H1 (cell line): Measurements from ENCODE around the gene GPR12. TPM values are rescaled to one million over a fixed set of nuclear protein-coding genes. Genes with fewer than 3 reads are reported as not detected.

Experiments
- BACH1 ChIP-seq: IDR thresholded peaks from 2 replicates; pipeline ENCODE4 v1.6.1; 2012; ENCODE audit warnings: low read length, improper control_type of control experiment
- BCL11A ChIP-seq, 2 experiments: IDR thresholded peaks; one replicate each; pipeline ENCODE4 v1.6.1; 2011; ENCODE audit warnings: low read depth in 2 of 2, low read length in 2 of 2, mild to moderate bottlenecking in 2 of 2
- CREB1 ChIP-seq: IDR thresholded peaks from 2 replicates; pipeline ENCODE4 v1.6.1; 2012; ENCODE audit warnings: inconsistent platforms
- CTBP2 ChIP-seq: IDR thresholded peaks from 2 replicates; pipeline ENCODE4 v1.7.0; 2011; ENCODE audit warnings: borderline replicate concordance, mild to moderate bottlenecking, moderate library complexity, mixed read lengths, low read length; ENCODE audit not compliant: insufficient read depth, insufficient read length
- EGR1 ChIP-seq: IDR thresholded peaks from 2 replicates; pipeline ENCODE4 v1.6.1; 2011; ENCODE audit warnings: low read depth, low read length, borderline replicate concordance
- HDAC2 ChIP-seq, 2 experiments: fragments of 300-600 bp in 1 of 2; sonication (generic) in 1 of 2; IDR thresholded peaks; 2 replicates each; pipeline ENCODE4 v1.6.1; 2011 to 2012; ENCODE audit warnings: low read depth in 2 of 2, low read length in 2 of 2, mild to moderate bottlenecking in 2 of 2, moderate library complexity in 2 of 2, borderline replicate concordance in 1 of 2, inconsistent platforms in 1 of 2
- KDM1A ChIP-seq: fragments of 200-600, 300-600 bp; sonication (generic); IDR thresholded peaks from 2 replicates; pipeline ENCODE4 v1.7.1; 2016; ENCODE audit warnings: mild to moderate bottlenecking, low read length, borderline replicate concordance
- NRF1 ChIP-seq: IDR thresholded peaks from 2 replicates; pipeline ENCODE4 v1.6.1; 2011; ENCODE audit warnings: mild to moderate bottlenecking, low read depth, low read length, improper control_type of control experiment
- RXRA ChIP-seq: IDR thresholded peaks from 2 replicates; pipeline ENCODE4 v1.6.1; 2011; ENCODE audit warnings: low read depth, mild to moderate bottlenecking, low read length, moderate library complexity; ENCODE audit not compliant: insufficient read depth
- SUZ12 ChIP-seq: fragments of 200-600 bp; sonication (generic); IDR thresholded peaks from 2 replicates; pipeline ENCODE4 v1.6.1; 2012; ENCODE audit warnings: mild to moderate bottlenecking, inconsistent platforms, low read length, moderate library complexity, mixed read lengths
- YY1 ChIP-seq: IDR thresholded peaks from 2 replicates; pipeline ENCODE4 v1.6.1; 2011; ENCODE audit warnings: low read depth, mild to moderate bottlenecking, low read length
- polyA plus RNA-seq, 7 experiments: library from polyadenylated mRNA; depleted of rRNA in 3 of 7; stranded (reverse) in 5 of 7; unstranded in 2 of 7; fragments of >200 nt in 5 of 7; fragments of 200-250 nt in 2 of 7; gene quantifications; 1 replicate in 5 of 7; 2 replicates in 1 of 7; 4 replicates in 1 of 7; pipeline versions ENCODE4 v1.2.1 to v1.2.3, GENCODE V29; 2011 to 2013; ENCODE audit warnings: missing spikeins in 2 of 7, mixed read lengths in 2 of 7
- total RNA-seq: library from RNA; stranded (reverse); fragmentation: NEBNext Ultra II Directional; extraction: Animal tissue kit (Norgen Biotek cat#: 25700); gene quantifications from 2 replicates; pipeline ENCODE4 v1.2.1, GENCODE V29; 2021
- TF ChIP-seq, protein P1 (sequence below): fragments of 300-600 bp; sonication (generic); IDR thresholded peaks from 2 replicates; pipeline ENCODE4 v1.7.1; 2012; ENCODE audit warnings: low read length, moderate library complexity, mild to moderate bottlenecking, inconsistent platforms; ENCODE audit not compliant: insufficient replicate concordance

The GPR12 gene
- total and polyA plus RNA-seq, 2 of the 8 experiments (the other 6 are each of a cell fraction or from before 2014, with no cell fraction given): 0.15 to 0.27 TPM

GRCh38 chr13:26716984-26717383, 43.6 kb downstream of the GPR12 start (continued):
- TF ChIP-seq, protein P1, sequence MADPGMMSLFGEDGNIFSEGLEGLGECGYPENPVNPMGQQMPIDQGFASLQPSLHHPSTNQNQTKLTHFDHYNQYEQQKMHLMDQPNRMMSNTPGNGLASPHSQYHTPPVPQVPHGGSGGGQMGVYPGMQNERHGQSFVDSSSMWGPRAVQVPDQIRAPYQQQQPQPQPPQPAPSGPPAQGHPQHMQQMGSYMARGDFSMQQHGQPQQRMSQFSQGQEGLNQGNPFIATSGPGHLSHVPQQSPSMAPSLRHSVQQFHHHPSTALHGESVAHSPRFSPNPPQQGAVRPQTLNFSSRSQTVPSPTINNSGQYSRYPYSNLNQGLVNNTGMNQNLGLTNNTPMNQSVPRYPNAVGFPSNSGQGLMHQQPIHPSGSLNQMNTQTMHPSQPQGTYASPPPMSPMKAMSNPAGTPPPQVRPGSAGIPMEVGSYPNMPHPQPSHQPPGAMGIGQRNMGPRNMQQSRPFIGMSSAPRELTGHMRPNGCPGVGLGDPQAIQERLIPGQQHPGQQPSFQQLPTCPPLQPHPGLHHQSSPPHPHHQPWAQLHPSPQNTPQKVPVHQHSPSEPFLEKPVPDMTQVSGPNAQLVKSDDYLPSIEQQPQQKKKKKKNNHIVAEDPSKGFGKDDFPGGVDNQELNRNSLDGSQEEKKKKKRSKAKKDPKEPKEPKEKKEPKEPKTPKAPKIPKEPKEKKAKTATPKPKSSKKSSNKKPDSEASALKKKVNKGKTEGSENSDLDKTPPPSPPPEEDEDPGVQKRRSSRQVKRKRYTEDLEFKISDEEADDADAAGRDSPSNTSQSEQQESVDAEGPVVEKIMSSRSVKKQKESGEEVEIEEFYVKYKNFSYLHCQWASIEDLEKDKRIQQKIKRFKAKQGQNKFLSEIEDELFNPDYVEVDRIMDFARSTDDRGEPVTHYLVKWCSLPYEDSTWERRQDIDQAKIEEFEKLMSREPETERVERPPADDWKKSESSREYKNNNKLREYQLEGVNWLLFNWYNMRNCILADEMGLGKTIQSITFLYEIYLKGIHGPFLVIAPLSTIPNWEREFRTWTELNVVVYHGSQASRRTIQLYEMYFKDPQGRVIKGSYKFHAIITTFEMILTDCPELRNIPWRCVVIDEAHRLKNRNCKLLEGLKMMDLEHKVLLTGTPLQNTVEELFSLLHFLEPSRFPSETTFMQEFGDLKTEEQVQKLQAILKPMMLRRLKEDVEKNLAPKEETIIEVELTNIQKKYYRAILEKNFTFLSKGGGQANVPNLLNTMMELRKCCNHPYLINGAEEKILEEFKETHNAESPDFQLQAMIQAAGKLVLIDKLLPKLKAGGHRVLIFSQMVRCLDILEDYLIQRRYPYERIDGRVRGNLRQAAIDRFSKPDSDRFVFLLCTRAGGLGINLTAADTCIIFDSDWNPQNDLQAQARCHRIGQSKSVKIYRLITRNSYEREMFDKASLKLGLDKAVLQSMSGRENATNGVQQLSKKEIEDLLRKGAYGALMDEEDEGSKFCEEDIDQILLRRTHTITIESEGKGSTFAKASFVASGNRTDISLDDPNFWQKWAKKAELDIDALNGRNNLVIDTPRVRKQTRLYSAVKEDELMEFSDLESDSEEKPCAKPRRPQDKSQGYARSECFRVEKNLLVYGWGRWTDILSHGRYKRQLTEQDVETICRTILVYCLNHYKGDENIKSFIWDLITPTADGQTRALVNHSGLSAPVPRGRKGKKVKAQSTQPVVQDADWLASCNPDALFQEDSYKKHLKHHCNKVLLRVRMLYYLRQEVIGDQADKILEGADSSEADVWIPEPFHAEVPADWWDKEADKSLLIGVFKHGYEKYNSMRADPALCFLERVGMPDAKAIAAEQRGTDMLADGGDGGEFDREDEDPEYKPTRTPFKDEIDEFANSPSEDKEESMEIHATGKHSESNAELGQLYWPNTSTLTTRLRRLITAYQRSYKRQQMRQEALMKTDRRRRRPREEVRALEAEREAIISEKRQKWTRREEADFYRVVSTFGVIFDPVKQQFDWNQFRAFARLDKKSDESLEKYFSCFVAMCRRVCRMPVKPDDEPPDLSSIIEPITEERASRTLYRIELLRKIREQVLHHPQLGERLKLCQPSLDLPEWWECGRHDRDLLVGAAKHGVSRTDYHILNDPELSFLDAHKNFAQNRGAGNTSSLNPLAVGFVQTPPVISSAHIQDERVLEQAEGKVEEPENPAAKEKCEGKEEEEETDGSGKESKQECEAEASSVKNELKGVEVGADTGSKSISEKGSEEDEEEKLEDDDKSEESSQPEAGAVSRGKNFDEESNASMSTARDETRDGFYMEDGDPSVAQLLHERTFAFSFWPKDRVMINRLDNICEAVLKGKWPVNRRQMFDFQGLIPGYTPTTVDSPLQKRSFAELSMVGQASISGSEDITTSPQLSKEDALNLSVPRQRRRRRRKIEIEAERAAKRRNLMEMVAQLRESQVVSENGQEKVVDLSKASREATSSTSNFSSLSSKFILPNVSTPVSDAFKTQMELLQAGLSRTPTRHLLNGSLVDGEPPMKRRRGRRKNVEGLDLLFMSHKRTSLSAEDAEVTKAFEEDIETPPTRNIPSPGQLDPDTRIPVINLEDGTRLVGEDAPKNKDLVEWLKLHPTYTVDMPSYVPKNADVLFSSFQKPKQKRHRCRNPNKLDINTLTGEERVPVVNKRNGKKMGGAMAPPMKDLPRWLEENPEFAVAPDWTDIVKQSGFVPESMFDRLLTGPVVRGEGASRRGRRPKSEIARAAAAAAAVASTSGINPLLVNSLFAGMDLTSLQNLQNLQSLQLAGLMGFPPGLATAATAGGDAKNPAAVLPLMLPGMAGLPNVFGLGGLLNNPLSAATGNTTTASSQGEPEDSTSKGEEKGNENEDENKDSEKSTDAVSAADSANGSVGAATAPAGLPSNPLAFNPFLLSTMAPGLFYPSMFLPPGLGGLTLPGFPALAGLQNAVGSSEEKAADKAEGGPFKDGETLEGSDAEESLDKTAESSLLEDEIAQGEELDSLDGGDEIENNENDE: no peak
- TF ChIP-seq CREB1 (no peak), HDAC2 (IDR thresholded peaks at IDR 0.05; ENCODE audit: borderline replicate concordance in 1 of 2, low read depth in 2 of 2, low read length in 2 of 2) (no peak), RXRA (no peak), NRF1 (no peak), CTBP2 (no peak), SUZ12 (no peak), KDM1A (no peak), BACH1 (no peak), BCL11A (IDR thresholded peaks at IDR 0.05; ENCODE audit: low read depth in 2 of 2, low read length in 2 of 2) (no peak), EGR1 (no peak), YY1 (no peak)
